DMS79 treated with DMSO at 0.1 percent for 48 hours (cell line): ENCODE data around the gene NRL.
A peak's percentile ranks its signal among the peaks of the same experiment; 100 is the strongest.
"Not testable (repeated sequence)": the region's sequence is repeated elsewhere in the genome, so short reads cannot be mapped to it uniquely, and the experiment has no call there.

Source experiments
- DNase-seq: peaks from one replicate; lab custom pipeline; 2025; lab: John Stamatoyannopoulos, UW

The NRL gene

GRCh38 chr14:24123424-24124417 is 9.0 kb upstream of the NRL start:
- DNase-seq = no peak

- DNase-seq = no peak
Observed at GRCh38 chr14:24122898-24123297, 8.1 kb upstream of the NRL start.

DNA sequence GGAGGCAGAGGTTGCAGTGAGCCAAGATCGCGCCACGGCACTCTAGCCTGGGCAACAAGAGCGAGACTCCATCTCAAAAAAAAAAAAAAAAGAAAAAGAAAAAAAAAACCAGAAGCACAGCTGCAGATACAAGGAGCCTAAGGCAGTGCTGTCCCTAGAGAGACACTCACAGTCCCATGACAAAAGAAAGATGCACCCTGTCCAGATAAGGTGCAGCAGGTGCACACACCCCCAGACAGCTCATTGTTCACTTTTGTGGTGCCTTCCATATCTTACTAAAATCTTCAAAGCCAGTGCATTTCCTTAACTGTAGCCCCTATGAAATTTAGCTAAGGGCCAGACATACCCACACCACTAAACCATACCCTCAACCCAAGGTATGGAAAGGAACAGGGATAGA is 7.7 kb upstream of the NRL start:
- DNase-seq = no peak

DNA sequence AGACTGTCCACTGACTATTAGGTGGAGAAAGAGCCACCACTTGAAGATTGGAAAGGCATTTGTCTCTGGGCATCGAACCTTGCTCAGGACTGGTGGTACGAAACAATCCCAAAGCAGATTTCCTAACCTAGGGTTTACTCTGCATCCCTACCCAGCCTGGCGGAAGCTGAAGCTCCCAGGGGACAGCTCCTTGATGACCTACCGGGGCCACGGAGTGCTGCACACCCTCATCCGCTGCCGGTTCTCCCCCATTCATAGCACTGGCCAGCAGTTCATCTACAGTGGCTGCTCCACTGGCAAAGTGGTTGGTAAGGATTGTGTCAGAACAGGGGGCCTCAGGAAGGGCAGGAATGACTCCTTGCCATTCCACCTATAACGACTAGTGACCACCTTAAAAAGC is 6.5 kb upstream of the NRL start:
- no peak for DNase-seq

GRCh38 chr14:24119691-24120090 is 4.9 kb upstream of the NRL start:
- DNase-seq = no peak

DNA sequence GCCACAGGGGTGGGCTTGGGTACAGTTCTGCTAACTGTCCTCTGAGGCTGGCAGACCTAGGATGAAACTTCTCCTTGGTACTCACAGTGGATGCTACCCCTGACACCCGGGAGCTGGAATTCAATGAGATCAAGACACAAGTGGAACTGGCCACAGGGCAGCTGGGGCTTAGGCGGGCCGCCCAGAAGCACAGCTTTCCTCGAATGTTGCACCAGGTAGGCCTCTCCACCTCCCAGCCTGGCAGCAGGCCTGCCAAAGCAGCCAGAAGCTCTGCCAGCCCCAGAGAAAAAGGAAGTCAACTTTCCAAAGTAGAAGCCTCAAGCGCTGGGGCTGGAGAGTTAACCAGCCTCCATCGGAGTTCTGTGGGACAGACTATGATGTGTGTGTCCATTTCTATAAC is 2.4 kb upstream of the NRL start:
- no peak for DNase-seq

DNA sequence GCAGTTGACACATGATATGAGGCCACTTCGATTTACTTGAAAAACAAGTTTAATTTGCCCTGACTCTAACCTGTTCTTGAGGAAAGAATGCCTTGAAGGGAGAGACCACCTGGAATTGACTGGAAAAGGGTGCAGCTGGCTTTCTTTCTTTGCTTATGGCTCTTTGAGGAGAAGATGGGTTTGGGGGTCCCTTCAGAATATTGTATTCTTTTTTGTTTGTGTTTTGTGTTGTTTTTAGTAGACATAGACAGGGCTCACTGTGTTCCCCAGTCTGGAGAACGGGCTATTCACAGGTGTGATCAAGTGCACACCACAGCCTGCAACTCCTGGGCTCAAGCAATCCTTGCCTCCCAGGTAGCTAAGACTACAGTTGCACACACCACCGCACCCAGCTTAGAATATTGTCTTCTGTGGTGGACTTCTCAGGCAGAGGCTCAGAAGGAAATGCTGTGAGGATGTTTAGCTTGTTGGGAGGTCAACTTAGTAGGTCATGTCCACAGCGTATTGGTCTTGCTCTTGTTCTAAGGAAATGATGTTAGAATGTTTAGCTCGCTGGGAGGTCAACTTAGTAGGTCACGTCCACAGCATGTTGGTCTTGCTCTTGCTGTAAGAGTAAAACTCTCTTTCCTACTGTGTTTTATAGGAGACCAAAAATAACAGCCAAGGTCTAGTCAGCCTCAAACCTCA is 1.5 kb upstream of the NRL start:
- DNase-seq = no peak

GRCh38 chr14:24115422-24116127 is 826 bp upstream of the NRL start:
- DNase-seq = no peak

GRCh38 chr14:24113801-24114531 is 783 bp downstream of the NRL start:
- peak; percentile 96 for DNase-seq

DNA sequence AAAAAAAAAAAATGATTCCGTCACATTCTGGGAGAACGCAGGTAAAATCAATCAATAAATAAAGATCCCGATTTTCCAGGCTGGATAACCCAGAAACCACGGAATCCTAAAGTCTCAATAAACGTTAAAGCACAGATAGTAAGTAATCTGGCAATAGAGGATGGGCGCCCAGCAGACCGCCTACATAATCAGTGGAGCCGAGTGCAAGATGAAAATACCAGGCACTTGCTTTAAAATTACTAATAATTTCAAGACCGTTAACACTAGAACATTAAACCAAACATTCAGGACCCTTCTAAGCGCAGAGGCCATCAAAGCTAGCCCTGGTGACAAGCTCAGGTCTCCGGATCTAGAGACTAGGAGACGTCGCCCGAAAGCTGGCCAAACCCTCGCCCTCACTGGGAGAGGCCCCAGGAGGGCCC is 1.4 kb downstream of the NRL start:
- DNase-seq = peak; percentile 48

DNA sequence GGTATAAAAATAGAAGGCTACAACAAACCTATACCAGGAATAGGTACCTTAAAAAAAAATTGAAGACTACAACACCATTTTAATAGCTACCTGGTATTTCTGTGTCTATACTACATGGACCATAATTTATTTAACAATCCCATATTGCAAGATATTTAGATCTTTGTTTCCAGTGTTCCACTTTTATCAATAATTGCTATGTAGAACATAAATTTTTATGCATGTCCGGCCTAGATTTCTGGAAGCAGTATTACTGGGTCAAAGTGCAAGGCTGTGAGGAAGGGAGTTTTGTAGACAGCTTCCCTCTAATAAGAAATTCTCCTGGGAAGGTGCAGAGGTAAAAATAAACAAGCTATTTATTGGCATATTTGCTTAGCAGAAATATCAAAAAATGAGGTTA is 4.2 kb downstream of the NRL start:
- DNase-seq = no peak

- DNase-seq = no peak
Observed at GRCh38 chr14:24110060-24110459, 4.7 kb downstream of the NRL start.

- no peak for DNase-seq
Observed at GRCh38 chr14:24108336-24108874, 6.3 kb downstream of the NRL start.

DNA sequence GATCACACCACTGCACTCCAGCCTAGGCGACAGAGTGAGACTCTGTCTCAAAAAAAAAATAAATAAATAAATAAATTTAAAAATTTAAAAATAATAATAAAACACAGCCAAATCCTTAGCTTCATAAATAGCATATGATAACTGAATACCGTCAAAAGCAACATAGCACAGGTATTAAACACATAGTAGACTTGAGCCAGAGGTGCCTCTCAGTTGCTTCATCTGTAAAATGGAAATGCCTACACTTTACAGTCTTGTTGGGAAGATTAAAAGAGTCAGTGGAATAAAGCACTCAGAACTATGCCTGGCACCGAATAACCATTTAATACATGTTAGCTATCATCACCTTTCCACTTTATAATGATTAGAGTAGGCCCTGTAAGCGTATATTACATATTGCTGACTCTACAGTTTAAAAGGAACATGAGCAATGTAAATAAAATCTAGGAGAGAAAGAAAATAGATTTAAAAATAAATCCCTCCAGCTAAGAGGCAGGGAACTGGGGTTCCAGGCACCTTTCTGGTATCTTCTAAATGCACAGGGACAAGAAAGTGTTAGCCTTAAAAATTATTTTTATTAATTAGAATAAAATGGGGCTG is 8.0 kb downstream of the NRL start:
- no peak for DNase-seq

- not testable (repeated sequence) for DNase-seq
Observed at GRCh38 chr14:24105609-24106239, 9.0 kb downstream of the NRL start.

DNA sequence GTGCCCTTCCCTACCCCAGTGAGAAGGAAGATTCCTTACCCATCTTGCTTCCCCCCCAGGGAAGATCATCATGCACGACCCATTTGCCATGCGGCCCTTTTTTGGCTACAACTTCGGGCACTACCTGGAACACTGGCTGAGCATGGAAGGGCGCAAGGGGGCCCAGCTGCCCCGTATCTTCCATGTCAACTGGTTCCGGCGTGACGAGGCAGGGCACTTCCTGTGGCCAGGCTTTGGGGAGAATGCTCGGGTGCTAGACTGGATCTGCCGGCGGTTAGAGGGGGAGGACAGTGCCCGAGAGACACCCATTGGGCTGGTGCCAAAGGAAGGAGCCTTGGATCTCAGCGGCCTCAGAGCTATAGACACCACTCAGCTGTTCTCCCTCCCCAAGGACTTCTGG is 11.3 kb downstream of the NRL start:
- no peak for DNase-seq

- DNase-seq = no peak
Observed at GRCh38 chr14:24102357-24103048, 12.2 kb downstream of the NRL start.

- no peak for DNase-seq
Observed at GRCh38 chr14:24100982-24101494, 13.7 kb downstream of the NRL start.

- DNase-seq = no peak
Observed at GRCh38 chr14:24100197-24100981, 14.4 kb downstream of the NRL start.
